Measurements from ENCODE around the gene VSIR. TPM values are rescaled to one million over a fixed set of nuclear protein-coding genes. Genes with fewer than 3 reads are reported as not detected.

The VSIR gene
- total RNA-seq, 1 donor from 2014 or later, result 13.6 TPM

DNA sequence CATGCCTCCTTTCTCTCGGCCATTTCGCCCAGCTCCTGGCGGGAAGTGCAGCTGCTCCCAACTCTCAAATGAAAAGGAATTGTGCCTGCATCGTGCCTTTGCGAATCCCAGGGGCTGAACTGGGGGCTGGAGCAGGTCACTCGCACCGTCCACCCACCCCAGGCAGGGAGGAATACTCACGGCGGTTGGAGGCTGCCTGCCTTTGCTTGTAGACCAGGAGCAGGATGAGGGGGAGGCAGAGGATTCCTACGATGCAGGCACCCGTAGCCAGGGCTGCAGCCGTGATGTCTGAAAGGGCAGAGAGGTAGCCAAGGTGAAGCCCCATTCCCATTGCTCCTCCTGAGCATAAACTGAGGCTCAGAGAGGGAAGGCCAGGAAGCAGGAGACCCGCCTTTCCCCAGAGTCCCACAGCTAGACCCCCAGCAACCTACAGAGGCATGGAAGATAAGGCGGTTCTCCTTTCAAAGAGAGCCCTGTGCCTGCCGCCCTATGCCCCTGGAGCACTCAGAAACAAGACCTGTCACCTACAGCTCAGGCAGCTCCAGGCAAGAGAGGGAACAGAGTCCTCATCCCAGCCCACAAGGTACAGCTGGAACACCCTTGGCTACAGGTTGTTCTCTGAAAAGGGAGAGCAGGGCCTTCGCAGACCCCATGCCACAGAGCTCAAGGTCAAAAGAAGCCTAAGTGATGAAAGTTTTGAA is 18.0 kb downstream of the VSIR start:
- H3K9ac ChIP-seq (ENCODE audit: low read depth in 1 of 3, low read length in 3 of 3), result peak overlapping the region in 1 of 3 donors; percentile 40
- peaks cover 54 to 64% (median 61%) of the 10 kb centered on the region in 3 donors for H3K4me1 ChIP-seq (ENCODE audit: control insufficient read depth in 3 of 3, insufficient read depth in 3 of 3, low read length in 3 of 3)
- no peak overlapping the region for H3K27ac ChIP-seq (ENCODE audit: low read depth, low read length)
- no peak overlapping the region for H3K4me3 ChIP-seq (ENCODE audit: low read length in 3 of 3)
- no peaks in the 10 kb centered on the region for H3K27me3 ChIP-seq (ENCODE audit: control insufficient read depth in 3 of 3, insufficient read depth in 3 of 3, low read length in 3 of 3)
- no peaks in the 10 kb centered on the region for H3K9me3 ChIP-seq (ENCODE audit: control insufficient read depth in 3 of 3, low read length in 3 of 3)
- H3K36me3 ChIP-seq (ENCODE audit: control insufficient read depth in 3 of 3, insufficient read depth in 3 of 3, low read length in 3 of 3), result peaks cover 6 to 33% (median 20%) of the 10 kb centered on the region in 3 donors

DNA sequence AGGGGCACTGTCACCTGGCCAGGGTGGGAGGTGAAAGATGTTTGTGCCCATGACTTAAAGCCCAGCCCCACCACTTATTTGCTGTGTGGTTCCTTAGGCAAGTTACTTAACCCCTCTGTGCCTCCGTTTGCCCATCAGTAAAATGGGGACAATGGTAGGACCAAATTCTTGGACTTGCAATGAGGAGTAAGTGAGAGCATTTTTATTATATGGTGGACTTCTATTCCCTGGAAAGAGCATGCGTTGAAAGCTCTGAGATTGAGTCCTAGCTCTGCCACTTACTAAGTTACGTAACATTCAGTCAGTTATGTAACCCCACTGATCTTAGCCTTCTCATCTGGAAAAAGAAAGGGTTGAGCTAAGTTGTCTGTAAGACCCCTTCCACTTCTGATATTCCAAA is 18.8 kb downstream of the VSIR start:
- Histone ChIP-seq H3K4me3 (ENCODE audit: low read length in 3 of 3) (no peak overlapping the region), H3K9ac (ENCODE audit: low read depth in 1 of 3, low read length in 3 of 3) (no peak overlapping the region), H3K36me3 (ENCODE audit: control insufficient read depth in 3 of 3, insufficient read depth in 3 of 3, low read length in 3 of 3) (peaks cover 6 to 33% (median 24%) of the 10 kb centered on the region in 3 donors), H3K27ac (ENCODE audit: low read depth, low read length) (no peak overlapping the region), H3K27me3 (ENCODE audit: control insufficient read depth in 3 of 3, insufficient read depth in 3 of 3, low read length in 3 of 3) (no peaks in the 10 kb centered on the region), H3K4me1 (ENCODE audit: control insufficient read depth in 3 of 3, insufficient read depth in 3 of 3, low read length in 3 of 3) (peaks cover 61 to 72% (median 68%) of the 10 kb centered on the region in 3 donors), H3K9me3 (ENCODE audit: control insufficient read depth in 3 of 3, low read length in 3 of 3) (no peaks in the 10 kb centered on the region)

DNA sequence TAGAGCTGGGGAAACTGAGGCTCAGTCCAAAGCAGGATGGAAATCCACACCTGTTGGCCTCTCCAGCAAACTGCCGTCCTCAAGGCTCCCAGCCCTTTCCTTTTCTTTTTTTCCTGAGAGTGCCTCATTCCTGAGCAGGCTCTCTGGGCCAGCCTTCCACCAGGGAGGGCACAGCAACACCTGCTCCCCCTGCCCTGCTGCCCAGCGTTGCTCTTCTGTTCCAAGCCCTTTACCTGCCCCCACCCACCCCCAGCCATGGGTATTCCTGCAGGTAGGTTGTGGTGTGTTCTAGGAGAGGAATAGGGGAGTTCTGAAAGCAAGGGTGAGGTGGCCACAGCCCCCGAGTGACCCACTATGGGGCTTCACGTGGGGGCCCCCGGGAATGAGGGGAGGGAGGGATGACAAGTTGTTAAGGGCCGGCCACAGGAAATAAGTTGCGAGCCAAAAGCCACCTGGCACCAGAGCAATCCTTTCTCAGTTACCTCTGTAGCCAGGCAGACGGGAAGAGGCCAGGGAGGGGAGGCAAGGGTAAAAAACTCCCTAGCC is 19.3 kb downstream of the VSIR start:
- H3K9ac ChIP-seq (ENCODE audit: low read depth in 1 of 3, low read length in 3 of 3), result no peak overlapping the region
- H3K4me1 ChIP-seq (ENCODE audit: control insufficient read depth in 3 of 3, insufficient read depth in 3 of 3, low read length in 3 of 3), result peaks cover 66 to 77% (median 73%) of the 10 kb centered on the region in 3 donors
- no peaks in the 10 kb centered on the region for H3K27me3 ChIP-seq (ENCODE audit: control insufficient read depth in 3 of 3, insufficient read depth in 3 of 3, low read length in 3 of 3)
- peaks cover 6 to 33% (median 24%) of the 10 kb centered on the region in 3 donors for H3K36me3 ChIP-seq (ENCODE audit: control insufficient read depth in 3 of 3, insufficient read depth in 3 of 3, low read length in 3 of 3)
- H3K4me3 ChIP-seq (ENCODE audit: low read length in 3 of 3), result no peak overlapping the region
- no peak overlapping the region for H3K27ac ChIP-seq (ENCODE audit: low read depth, low read length)
- H3K9me3 ChIP-seq (ENCODE audit: control insufficient read depth in 3 of 3, low read length in 3 of 3), result no peaks in the 10 kb centered on the region

DNA sequence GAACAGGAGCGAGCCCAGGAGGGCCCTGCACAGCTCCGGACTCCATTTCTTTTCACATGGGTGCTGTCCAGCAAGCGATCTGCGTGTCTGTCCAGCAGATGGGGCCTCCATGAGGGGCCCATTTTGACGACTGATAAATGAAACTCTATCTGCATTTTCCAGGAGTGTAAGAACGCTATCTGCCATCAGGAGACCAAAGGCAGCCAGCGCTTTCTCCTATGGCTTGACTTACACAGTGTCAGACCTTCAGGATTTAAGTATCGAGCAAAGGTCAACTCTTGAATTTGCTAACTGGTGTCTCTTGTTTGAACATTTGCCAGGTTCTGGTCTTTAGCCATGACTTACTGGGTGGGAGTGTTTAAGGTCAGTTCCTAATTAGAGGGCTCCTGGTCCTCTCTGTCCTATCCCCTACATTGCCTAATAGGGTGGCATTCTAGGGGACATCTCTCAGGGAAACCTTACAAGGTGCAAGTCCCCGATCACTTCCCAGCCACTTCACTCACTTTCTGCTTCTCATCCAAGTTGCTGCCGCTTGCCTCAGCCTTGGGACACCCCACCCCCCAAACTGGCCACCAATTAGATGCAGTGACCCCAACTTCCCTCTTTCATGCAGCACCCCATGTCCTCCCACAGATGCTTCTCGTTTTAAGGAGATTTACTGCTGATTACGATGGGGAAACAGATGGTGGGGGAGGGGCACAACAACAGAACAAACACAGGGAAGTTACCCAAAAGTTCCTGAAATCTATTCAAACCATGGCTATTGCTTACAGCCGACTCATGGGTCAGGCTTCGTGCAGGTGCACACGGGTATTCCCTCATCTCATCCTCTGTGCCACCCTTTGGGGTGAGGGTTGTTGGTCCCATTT is 20.0 kb downstream of the VSIR start:
- Histone ChIP-seq H3K27ac (ENCODE audit: low read depth, low read length) (no peak overlapping the region), H3K4me3 (ENCODE audit: low read length in 3 of 3) (no peak overlapping the region), H3K9ac (ENCODE audit: low read depth in 1 of 3, low read length in 3 of 3) (peak overlapping the region in 1 of 3 donors; percentile 33), H3K9me3 (ENCODE audit: control insufficient read depth in 3 of 3, low read length in 3 of 3) (no peaks in the 10 kb centered on the region), H3K36me3 (ENCODE audit: control insufficient read depth in 3 of 3, insufficient read depth in 3 of 3, low read length in 3 of 3) (peaks cover 6 to 31% (median 21%) of the 10 kb centered on the region in 3 donors), H3K27me3 (ENCODE audit: control insufficient read depth in 3 of 3, insufficient read depth in 3 of 3, low read length in 3 of 3) (no peaks in the 10 kb centered on the region), H3K4me1 (ENCODE audit: control insufficient read depth in 3 of 3, insufficient read depth in 3 of 3, low read length in 3 of 3) (peaks cover 73 to 82% (median 79%) of the 10 kb centered on the region in 3 donors)

DNA sequence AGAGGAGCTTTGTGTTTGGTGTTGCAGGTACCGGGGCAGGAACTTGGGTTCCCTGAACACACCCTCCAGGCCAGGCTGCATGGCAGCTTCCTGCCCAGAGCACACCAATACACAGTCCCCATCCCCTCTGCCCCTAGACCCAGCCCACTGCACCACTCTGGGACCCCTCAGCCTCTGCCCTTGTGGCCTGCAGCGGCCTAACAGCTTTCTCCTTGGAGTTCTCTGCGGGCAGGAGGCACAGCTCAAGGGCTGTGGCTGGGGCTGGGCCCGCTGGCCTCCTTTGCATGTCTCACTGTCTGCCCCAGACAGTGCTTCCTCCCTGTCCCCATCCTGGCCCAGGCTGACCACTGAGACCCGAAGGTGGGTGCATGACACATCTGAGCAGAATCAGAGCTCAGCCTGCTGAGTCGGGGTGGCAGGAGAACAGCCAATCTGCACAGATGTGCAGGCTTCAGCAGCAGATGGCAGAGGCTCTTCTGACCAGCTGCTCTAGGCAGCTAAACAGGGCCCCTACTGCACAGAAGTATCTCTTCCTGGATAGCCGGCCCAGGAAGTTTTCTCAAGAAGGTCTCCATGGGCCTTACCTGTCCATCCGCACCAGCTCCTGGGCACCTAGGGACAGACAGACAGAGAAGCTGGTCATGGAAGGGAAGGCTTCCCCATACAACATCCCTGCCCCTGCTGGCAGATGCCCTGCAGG is 20.8 kb downstream of the VSIR start:
- Histone ChIP-seq H3K36me3 (ENCODE audit: control insufficient read depth in 3 of 3, insufficient read depth in 3 of 3, low read length in 3 of 3) (peaks cover 6 to 27% (median 19%) of the 10 kb centered on the region in 3 donors), H3K27me3 (ENCODE audit: control insufficient read depth in 3 of 3, insufficient read depth in 3 of 3, low read length in 3 of 3) (no peaks in the 10 kb centered on the region), H3K4me1 (ENCODE audit: control insufficient read depth in 3 of 3, insufficient read depth in 3 of 3, low read length in 3 of 3) (peaks cover 73 to 82% (median 79%) of the 10 kb centered on the region in 3 donors), H3K9ac (ENCODE audit: low read depth in 1 of 3, low read length in 3 of 3) (no peak overlapping the region), H3K27ac (ENCODE audit: low read depth, low read length) (no peak overlapping the region), H3K9me3 (ENCODE audit: control insufficient read depth in 3 of 3, low read length in 3 of 3) (no peaks in the 10 kb centered on the region), H3K4me3 (ENCODE audit: low read length in 3 of 3) (no peak overlapping the region)

DNA sequence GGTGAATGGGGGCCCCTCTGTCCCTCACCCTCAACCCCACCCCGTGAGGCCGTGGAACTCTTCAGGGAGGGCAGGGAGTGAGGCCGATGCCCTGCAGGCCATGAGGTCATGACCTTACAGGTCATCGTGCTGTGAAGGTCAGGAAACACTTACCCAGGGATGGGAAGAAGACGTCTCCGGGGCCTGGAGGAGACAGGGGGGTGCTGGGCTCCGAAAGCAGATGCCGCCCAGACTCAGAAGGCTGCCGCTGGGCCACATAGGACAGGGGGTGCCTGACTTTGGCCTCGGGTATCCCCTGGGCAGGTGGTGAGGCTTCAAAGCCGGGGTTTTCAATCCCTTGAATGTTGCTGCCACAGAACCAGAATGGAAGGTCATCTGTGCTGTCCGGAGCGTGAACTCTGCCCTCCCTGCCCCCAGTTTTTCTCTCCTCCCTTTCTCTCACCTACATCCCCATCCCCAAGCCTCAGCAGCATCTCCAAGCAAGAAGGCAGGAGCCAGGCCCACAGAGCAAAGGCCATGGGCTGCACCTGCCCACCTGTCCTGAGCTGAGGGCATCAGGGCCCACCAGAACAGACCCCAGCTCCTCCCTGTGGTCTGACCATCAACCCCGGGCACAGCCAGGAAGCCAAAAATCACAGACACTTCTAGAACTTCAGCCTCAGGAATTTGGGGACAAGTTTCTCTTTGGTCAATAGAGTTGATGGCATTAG is 21.6 kb downstream of the VSIR start:
- H3K9ac ChIP-seq (ENCODE audit: low read depth in 1 of 3, low read length in 3 of 3), result no peak overlapping the region
- H3K4me3 ChIP-seq (ENCODE audit: low read length in 3 of 3), result no peak overlapping the region
- H3K4me1 ChIP-seq (ENCODE audit: control insufficient read depth in 3 of 3, insufficient read depth in 3 of 3, low read length in 3 of 3), result peaks cover 73 to 82% (median 79%) of the 10 kb centered on the region in 3 donors
- no peak overlapping the region for H3K27ac ChIP-seq (ENCODE audit: low read depth, low read length)
- no peaks in the 10 kb centered on the region for H3K9me3 ChIP-seq (ENCODE audit: control insufficient read depth in 3 of 3, low read length in 3 of 3)
- H3K36me3 ChIP-seq (ENCODE audit: control insufficient read depth in 3 of 3, insufficient read depth in 3 of 3, low read length in 3 of 3), result peaks cover 6 to 27% (median 19%) of the 10 kb centered on the region in 3 donors
- no peaks in the 10 kb centered on the region for H3K27me3 ChIP-seq (ENCODE audit: control insufficient read depth in 3 of 3, insufficient read depth in 3 of 3, low read length in 3 of 3)

DNA sequence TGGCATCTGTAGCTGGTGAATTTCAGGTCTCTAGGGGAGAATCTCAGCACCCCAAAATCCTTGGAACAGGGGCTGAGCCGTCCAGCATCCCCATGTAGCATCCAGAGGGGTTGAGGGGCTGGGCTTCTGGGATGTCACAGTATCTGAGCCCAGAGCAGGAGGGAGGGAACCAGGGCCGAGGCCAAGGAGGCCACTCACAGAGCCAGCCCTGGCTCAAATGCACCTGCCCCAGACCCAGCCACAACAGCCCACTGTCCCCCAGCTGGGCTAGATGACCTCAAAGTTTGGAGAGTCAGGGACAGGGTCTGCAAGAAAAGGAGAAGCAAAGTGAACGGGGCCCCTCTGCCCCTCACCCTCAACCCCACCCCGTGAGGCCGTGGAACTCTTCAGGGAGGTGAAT is 22.3 kb downstream of the VSIR start:
- H3K4me1 ChIP-seq (ENCODE audit: control insufficient read depth in 3 of 3, insufficient read depth in 3 of 3, low read length in 3 of 3), result peaks cover 73 to 82% (median 79%) of the 10 kb centered on the region in 3 donors
- no peak overlapping the region for H3K27ac ChIP-seq (ENCODE audit: low read depth, low read length)

DNA sequence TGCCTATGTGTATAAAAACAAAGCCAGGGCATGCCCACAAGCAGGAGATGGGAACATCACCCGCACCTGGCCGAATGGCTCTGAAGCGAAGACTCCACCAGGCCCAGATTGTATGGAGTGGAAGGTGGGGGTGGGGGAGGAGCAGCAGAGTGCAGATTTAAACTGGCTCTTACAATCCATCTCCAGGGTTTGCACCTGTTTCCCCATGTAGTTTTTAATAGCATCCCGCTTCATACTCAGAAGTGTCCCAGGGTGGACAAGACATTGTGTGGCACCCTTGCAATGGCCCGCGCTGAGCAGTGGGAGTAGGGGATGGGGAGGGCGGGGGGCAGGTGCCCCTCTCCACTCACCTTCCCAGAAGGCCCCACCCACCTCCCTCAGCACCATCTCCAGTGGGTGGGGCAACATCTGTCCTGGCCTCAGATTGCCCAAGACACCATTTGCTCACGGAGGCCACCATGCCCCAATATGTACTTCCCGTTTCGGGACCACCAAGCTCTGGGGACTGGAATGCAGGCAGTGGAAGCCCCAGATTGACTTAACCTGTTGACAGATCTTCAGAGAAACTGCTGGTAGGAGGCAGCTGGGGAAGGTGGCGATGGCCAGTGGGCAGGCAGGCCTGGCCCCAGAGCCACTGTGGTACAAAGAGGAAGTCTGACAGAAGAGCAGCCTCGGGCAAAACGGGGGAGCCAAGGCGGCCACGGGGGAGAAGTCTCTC is 23.0 kb downstream of the VSIR start:
- no peaks in the 10 kb centered on the region for H3K27me3 ChIP-seq (ENCODE audit: control insufficient read depth in 3 of 3, insufficient read depth in 3 of 3, low read length in 3 of 3)
- H3K9me3 ChIP-seq (ENCODE audit: control insufficient read depth in 3 of 3, low read length in 3 of 3), result no peaks in the 10 kb centered on the region
- H3K36me3 ChIP-seq (ENCODE audit: control insufficient read depth in 3 of 3, insufficient read depth in 3 of 3, low read length in 3 of 3), result peaks cover 6 to 27% (median 19%) of the 10 kb centered on the region in 3 donors
- H3K4me1 ChIP-seq (ENCODE audit: control insufficient read depth in 3 of 3, insufficient read depth in 3 of 3, low read length in 3 of 3), result peaks cover 74 to 84% (median 77%) of the 10 kb centered on the region in 3 donors
- H3K27ac ChIP-seq (ENCODE audit: low read depth, low read length), result peak overlapping the region; percentile 67
- H3K9ac ChIP-seq (ENCODE audit: low read depth in 1 of 3, low read length in 3 of 3), result peak overlapping the region in 1 of 3 donors; percentile 60
- H3K4me3 ChIP-seq (ENCODE audit: low read length in 3 of 3), result no peak overlapping the region

More for the DNA sequence above, 22.3 kb downstream of the VSIR start:
- Histone ChIP-seq H3K36me3 (ENCODE audit: control insufficient read depth in 3 of 3, insufficient read depth in 3 of 3, low read length in 3 of 3) (peaks cover 6 to 27% (median 19%) of the 10 kb centered on the region in 3 donors), H3K27me3 (ENCODE audit: control insufficient read depth in 3 of 3, insufficient read depth in 3 of 3, low read length in 3 of 3) (no peaks in the 10 kb centered on the region), H3K9me3 (ENCODE audit: control insufficient read depth in 3 of 3, low read length in 3 of 3) (no peaks in the 10 kb centered on the region), H3K4me3 (ENCODE audit: low read length in 3 of 3) (no peak overlapping the region), H3K9ac (ENCODE audit: low read depth in 1 of 3, low read length in 3 of 3) (no peak overlapping the region)
